ES-I3 (cell line): ENCODE results near the gene PUM2.

Experiments
- H3K36me3 ChIP-seq: 2 replicates; pipeline ENCODE4 v1.6.1; 2013; ENCODE audit warnings: mild to moderate bottlenecking, low read length, control low read depth, moderate library complexity; ENCODE audit not compliant: insufficient read depth
- H3K4me1 ChIP-seq: 2 replicates; pipeline ENCODE4 v1.6.1; 2013; ENCODE audit warnings: mild to moderate bottlenecking, control low read depth, low read length; ENCODE audit not compliant: insufficient read depth
- H3K9ac ChIP-seq: 2 replicates; pipeline ENCODE4 v1.6.1; 2013; ENCODE audit warnings: low read depth, mild to moderate bottlenecking, low read length, moderate library complexity
- H3K9me3 ChIP-seq: 2 replicates; pipeline ENCODE4 v1.6.1; 2013; ENCODE audit warnings: mild to moderate bottlenecking, low read length, moderate library complexity; ENCODE audit not compliant: control insufficient read depth, insufficient read depth

The PUM2 gene

DNA sequence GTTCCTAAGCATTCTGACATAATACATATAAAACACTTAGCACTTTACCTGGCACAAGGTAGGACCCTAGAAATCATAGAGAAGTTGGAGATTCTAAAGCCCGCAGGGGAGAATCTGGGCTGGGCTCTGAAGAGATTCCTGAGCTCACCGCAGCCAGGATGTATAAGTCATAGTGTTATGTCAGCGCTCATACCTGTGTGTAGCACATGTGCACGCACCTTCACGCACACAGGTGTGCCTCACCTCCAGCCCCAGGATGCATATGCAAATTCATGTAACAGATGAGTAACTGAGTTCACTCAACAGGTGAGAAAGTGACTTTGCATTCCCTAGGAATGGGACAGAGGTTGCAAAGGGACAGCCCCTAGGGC, 117.8 kb downstream of the PUM2 start:
- H3K4me1 ChIP-seq: peaks cover 27% of the 10 kb centered on the region
- H3K36me3 ChIP-seq: no peaks in the 10 kb centered on the region
- H3K9me3 ChIP-seq: no peaks in the 10 kb centered on the region
- H3K9ac ChIP-seq: no peak overlapping the region

DNA sequence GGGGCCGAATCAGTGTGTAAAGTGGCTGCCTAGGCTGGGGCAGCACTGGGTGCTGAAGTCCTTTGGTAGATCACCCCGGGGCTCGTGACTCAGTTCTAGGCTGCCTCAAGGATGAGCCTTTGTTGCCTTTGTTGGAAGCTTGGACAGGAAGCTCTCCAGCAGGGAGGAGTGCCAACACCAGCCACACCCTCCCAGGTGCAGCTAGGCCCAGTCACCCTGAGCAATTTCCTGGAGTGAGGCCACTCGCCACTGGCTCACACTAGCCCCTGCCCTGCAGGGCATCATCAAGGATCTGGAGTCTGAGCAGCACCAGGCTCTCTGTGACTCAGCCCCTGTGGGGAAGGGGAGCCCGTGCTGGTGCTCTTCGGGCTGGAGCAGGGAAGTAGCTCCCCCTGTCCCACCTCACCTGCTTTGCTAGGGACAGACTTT, 119.0 kb downstream of the PUM2 start:
- no peak overlapping the region for H3K9ac ChIP-seq
- no peaks in the 10 kb centered on the region for H3K9me3 ChIP-seq
- H3K4me1 ChIP-seq: peaks cover 25% of the 10 kb centered on the region
- no peaks in the 10 kb centered on the region for H3K36me3 ChIP-seq

DNA sequence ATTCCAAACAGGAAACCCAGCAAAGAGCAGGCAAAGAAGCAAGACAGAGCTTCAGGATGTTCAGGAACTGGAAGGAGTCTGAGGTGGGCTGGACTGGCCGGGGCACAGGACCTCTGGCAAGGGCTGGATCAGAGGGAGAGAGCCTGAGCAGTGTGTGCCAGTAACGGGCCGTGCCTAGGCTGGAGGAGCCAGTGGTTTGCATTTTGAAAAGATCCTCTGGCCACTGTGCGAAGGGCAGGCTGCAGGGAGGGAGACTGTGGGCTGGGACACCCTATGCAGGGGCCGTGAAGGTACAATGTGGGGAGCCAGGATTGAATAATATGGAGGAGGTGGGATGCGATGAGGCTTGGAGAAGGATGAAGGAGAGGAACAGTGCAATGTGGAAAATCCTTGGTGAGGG, 119.5 kb downstream of the PUM2 start:
- peaks cover 26% of the 10 kb centered on the region for H3K4me1 ChIP-seq
- H3K9ac ChIP-seq: no peak overlapping the region
- H3K9me3 ChIP-seq: no peaks in the 10 kb centered on the region
- H3K36me3 ChIP-seq: no peaks in the 10 kb centered on the region

DNA sequence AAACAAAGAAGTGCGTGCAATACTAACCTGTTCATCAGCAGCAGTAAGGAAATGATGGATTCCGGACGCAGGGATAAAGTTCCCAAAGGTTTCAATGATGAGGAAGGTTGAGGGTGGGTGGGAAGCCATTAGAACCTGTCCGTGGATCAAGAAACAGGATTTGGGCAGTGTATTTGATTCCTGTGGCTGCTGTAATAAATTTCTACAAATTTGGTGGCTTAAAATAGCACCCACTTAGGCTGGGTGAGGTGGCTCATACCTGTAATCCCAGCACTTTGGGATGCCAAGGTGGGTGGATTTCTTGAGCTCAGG, 120.6 kb downstream of the PUM2 start:
- H3K4me1 ChIP-seq: peaks cover 23% of the 10 kb centered on the region
- H3K9me3 ChIP-seq: no peaks in the 10 kb centered on the region
- no peaks in the 10 kb centered on the region for H3K36me3 ChIP-seq
- H3K9ac ChIP-seq: no peak overlapping the region

DNA sequence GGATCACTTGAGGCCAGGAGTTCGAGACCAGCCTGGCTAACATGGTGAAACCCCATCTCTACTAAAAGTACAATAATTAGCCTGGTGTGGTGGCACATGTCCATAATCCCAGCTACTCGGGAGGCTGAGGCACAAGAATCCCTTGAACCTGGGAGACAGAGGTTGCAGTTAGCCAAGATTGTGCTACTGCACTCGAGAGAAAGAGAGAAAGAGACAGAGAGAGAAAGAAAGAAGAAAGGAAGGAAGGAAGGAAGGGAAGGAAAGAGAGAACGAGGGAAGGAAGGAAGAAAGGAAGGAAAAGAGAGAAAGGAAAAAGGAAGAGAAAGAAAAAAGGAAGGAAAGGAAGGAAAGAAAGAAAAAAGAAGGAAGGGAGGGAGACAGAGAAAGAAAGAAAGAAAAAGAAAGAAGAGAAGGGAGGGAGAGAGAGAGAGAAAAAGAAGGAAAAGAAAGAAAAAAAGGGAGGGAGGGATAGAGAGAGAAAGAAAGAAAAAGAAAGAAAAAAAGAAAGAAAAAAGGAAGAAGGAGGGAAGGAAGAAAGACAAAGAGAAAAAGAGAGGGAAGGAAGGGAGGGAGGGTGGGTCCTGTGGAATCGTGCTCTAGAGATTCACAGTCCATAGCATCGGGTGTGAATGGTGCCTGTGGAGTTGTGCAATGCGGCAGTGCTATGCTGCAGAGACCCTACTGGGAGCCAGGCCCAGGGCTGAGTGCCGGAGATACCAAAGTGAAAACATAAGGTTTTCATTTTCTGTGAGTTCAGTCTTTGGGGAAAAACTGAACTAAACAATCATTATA, 121.1 kb downstream of the PUM2 start:
- Histone ChIP-seq H3K4me1 (peaks cover 23% of the 10 kb centered on the region), H3K9me3 (no peaks in the 10 kb centered on the region), H3K36me3 (no peaks in the 10 kb centered on the region), H3K9ac (no peak overlapping the region)

DNA sequence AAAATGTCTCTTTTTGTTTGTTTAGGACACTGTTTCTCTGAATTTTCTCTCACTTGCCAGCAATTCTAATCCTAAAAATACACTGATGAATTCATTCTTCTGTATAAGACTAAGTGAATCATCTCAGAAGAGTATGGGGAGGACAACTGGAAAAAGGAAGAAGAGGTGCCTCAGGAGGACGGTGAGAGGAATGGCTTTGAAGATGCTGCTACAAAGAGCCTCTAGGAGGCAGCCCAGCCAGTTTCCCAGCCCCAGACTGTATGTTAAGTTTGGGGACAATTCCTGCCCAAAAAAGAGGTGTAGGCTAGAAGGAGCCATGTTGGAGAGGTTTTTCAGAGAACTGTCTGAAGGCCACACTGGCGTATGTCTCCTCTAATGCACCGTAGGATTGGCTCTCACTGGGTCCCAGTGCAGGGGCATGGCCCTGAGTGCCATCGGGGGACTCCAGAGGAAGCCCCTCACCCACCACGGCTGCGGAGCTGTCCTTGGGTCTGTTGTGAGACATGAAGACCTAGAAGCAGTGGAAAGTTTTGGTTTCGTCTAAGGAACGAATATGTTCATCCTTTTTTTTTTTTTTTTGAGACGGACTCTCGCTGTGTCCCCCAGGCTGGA, 122.6 kb downstream of the PUM2 start:
- no peaks in the 10 kb centered on the region for H3K36me3 ChIP-seq
- H3K4me1 ChIP-seq: peaks cover 22% of the 10 kb centered on the region
- H3K9ac ChIP-seq: no peak overlapping the region
- H3K9me3 ChIP-seq: no peaks in the 10 kb centered on the region

DNA sequence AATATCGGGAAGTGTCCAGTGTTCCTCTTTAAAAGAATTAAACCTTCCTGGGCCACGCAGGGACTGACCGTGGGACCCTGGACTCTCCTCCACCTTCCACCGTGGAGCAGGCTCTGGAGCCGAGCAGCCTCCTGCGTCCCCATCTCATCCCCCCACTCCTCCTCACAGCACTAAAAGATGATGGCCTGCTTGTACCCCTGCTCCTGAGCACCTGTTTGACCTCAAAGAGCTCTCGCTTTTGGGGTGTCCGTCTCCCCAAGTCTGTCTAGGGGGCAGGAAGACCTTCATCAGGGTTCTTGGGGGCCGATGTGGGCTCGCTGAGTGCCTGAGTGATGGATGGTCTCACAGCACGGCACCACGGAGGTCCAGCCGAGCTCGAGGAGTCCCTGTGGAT, 124.5 kb downstream of the PUM2 start:
- H3K4me1 ChIP-seq: peaks cover 27% of the 10 kb centered on the region
- H3K36me3 ChIP-seq: no peaks in the 10 kb centered on the region
- no peak overlapping the region; the same call in 1 of the 2 replicates for H3K9ac ChIP-seq
- H3K9me3 ChIP-seq: no peaks in the 10 kb centered on the region

DNA sequence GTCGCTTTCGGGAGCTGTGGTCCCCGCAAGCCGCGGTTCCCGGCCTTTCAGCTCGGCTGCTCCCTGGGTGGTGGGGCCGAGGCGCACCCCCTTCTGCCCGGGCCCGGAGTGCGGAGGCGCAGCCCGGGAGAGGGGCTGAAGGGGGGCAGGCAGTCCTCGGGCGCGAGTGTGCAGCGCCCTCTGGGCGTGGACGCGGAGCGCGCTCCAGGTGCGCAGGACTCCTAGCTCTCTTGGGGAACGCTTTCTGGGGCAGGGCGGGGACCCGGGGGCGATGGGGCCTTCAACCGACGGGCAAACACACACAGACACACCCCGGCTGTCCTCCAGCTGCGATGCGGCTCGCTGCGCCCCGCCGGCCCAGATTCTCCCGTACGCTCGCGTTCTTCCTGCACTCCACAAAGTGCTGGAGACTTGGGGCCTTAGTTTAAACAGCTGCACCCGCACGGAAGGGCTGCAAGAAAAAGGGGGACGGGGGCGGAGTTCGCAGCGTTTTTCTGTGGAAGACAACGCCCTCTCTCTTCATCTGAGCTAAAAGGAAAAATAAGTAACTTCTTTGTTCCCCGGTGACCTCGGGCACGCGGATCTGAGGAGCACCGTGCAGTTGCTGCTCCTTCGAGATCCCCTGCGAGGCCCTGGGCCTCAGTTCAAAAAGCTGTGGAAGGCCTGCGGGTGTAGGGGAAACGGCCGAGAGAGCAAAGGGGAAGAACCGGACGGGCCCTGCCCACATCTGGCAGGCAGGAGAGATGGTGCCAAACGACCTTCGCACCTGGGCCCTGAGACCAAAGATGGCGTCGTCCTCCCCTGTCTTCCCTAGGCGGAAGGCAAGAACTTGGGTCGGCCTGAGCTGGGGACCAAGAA, 125.1 kb downstream of the PUM2 start:
- peak overlapping the region; percentile 64 for H3K9ac ChIP-seq
- no peaks in the 10 kb centered on the region for H3K9me3 ChIP-seq
- H3K4me1 ChIP-seq: peaks cover 29% of the 10 kb centered on the region
- H3K36me3 ChIP-seq: no peaks in the 10 kb centered on the region

DNA sequence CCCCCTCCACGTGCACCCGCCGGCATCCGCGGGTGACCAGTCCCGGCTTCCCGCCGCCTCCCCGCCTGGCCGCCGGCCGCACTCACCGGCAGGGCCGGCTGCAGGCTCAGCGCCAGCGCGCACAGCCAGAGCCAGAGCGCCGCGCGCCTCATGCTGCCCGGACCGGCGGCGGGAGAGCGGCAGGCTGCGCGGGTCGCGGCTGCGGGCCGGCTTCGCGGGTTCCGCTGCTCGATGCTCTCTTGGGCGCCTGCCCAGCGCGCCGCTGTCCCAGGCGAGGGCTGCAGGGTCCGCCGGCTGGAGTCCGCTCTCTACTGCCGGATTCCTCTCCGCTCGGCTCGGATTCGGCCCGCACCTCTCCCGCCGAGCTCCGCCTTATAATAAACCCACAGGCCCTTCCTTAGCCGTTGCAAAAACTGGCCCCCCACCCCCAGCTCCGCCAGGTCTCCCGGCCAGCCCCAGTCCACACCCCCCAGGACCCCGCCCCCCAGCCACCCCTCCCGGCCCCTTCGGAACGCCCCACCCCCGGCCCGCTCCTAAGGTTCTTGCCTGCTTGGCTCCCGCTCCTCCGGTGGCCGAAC, 125.8 kb downstream of the PUM2 start, which contains the start of gene SDC1:
TSS of gene SDC1 (minus strand) at position 415 of the 578 bp plus-strand sequence. CDS start at position 152, 263 bp downstream.
- no peaks in the 10 kb centered on the region for H3K9me3 ChIP-seq
- no peaks in the 10 kb centered on the region for H3K36me3 ChIP-seq
- H3K9ac ChIP-seq: peak within 1 kb of the TSS; percentile 88
- H3K4me1 ChIP-seq: peaks cover 31% of the 10 kb centered on the region

DNA sequence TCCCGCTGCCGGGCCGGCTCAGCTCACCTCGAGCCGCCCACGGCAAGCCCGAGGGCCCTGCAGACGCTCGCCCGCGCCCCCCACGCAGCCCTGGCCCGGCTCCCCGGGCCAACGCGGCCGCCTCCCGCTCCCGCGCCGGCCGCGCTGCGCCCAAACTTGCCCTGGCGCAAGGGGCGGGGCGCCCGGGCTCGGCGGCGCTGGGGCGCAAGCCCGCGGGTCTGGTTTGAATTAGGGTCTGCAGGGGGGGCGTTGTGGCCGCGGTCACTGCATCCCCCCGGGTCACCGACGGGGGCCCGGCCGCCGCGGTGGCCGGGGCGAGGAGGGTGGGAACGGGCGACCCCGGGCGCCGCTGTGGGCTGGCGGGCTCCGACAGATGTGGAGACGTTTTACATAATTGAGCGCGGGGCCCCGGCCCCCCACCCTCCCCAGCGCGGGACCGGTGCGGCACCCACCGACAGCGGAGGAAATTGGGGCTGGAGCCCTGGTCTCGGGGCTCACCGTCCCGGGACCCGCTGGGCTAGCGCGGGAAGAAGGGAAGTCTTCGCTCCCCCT, 126.4 kb downstream of the PUM2 start:
- H3K9ac ChIP-seq: peak overlapping the region; percentile 88
- H3K4me1 ChIP-seq: peaks cover 31% of the 10 kb centered on the region
- no peaks in the 10 kb centered on the region for H3K9me3 ChIP-seq
- no peaks in the 10 kb centered on the region for H3K36me3 ChIP-seq

DNA sequence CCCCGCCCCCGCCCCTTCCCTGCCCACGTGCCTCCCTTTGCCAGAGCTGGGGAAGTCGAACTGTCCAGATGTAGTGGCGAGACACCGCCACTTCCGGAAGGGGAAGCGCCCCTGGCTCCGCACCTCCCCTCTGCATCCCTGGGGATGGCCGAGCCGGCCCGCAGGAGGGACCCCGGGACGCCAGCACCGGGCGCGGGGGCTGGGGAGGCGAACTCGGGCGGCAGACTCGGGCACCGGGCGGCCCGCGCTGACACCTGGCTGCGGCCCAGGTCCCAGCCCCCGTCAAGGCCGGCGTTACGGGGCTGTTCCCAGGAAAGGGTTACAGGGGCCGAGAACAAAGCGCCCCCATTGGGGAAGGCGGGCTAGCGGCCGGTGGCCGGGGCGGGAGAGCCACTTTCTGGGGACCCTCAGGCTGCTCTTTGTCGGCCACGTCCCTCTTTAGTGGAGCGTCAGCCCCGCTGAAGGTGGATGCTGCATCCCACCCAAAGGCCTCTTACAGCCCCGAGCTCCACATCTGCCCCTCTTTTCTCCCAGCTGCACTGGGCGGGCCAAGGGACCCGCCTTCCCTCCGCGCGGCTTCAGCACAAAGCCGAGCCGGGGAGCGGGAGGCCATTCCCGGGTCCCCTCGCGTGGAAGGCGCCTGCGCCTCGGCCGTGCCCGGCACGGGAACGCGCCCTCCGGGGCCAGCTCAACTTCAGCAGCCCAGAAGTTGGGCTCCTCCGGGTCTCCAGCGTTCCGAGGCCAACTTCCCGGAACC, 127.1 kb downstream of the PUM2 start:
- Histone ChIP-seq H3K9ac (peak overlapping the region; percentile 88), H3K36me3 (no peaks in the 10 kb centered on the region), H3K4me1 (peaks cover 31% of the 10 kb centered on the region), H3K9me3 (no peaks in the 10 kb centered on the region)

DNA sequence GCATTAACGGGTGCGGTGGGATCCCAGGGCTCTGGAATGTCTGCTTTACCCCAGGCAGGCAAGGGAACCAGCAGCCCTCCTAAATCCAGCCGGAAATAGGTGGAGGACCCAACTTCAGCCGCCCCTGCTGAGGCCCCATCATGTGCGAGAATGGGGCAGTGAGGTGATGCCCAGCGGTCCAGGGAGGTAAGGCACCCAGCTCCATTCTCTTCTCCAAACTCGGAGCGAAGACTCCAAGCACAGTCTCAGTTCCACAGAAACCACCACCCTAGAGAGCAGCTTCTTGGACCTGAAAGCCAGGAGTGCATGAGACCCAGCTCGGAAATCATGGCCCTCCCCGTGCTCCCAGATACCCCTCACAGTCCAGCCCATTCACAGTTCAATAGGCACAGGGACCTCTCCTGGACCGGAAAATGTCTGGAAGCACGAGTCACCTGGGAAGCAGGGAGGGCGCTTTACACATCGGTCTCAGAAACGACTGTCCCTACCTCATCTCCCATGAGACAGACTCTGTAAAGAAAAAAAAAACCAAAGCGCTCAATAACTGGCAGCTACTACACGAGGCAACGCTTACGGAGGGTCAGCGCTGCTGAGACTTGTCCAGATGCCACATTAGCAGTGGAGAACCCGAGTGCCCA, 127.8 kb downstream of the PUM2 start:
- Histone ChIP-seq H3K4me1 (peaks cover 31% of the 10 kb centered on the region), H3K36me3 (no peaks in the 10 kb centered on the region), H3K9ac (peak overlapping the region; percentile 88), H3K9me3 (no peaks in the 10 kb centered on the region)

DNA sequence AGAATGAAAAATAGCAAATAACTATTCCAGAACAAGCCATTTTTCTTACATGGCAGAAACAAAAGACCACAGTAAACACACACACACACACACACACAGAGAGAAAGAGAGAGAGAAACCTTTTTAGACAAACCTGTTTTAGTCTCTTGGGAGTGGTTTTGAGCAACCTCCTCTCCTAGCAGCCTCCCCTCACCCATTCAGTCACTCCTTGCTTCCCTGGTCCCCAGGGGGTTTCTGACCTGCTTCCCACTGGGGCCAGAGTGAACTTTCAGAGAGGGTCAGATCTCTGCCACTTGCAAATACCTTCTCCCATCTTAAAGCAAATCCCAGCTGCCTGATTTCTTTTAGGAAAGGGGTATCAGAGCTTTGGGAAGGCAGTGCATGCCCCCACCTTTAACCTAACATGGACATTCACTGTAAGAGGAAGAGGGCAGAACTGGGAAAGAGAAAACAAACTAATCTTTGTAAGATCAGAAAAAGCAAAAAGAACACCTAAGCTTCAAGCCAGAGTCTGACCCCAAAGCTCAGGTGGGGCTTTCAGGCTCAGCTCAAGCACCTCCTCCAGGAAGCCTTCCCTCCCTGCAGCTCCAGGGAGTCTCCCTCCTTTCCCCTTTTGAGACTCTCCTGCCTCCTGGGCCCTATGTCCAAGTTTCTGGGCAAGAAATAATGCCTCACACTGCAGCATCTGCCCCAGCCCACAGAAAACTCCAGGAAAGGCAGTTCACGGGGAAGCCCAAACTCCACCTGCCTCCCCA, 128.5 kb downstream of the PUM2 start:
- no peak overlapping the region for H3K9ac ChIP-seq
- peaks cover 31% of the 10 kb centered on the region for H3K4me1 ChIP-seq
- no peaks in the 10 kb centered on the region for H3K9me3 ChIP-seq
- H3K36me3 ChIP-seq: no peaks in the 10 kb centered on the region
